HG03575 (cell line): ENCODE results near the gene TRRAP.

Experiments used
- ATAC-seq: cut with Tn5 transposase; IDR thresholded peaks from one replicate; pipeline ENCODE4 v1.9.1; 2021; ENCODE audit not compliant: unreplicated experiment, insufficient number of reproducible peaks, low FRiP score; ENCODE audit errors: extremely low read depth

Gene TRRAP

GRCh38 chr7:98933321-98933720 is 55.0 kb downstream of the TRRAP start:
- ATAC-seq, result no peak

- ATAC-seq, result no peak
Measured at GRCh38 chr7:98934267-98934666, 55.9 kb downstream of the TRRAP start.

- no peak for ATAC-seq
Measured at GRCh38 chr7:98935811-98936210, 57.5 kb downstream of the TRRAP start.

DNA sequence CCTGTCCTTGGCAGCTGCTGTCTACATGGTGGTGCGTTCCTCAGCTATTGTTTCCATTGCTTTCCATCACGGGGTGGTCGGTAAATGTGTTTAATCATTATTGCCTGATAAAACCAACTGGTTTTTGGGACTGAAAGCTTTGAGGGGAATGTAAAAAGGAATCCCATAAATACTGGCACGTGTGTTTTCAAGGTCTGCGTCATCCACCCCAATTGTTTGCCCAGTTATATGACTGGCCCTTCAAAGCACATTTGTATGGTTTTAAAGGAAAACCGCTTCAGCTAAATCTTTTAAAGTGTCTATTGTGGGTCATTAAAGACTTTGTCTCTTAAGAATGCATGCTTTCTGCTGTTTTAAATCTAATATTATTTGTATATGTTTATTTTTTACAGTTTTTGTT is 65.0 kb downstream of the TRRAP start:
- no peak for ATAC-seq

- ATAC-seq, result no peak
Measured at GRCh38 chr7:98944386-98944785, 66.1 kb downstream of the TRRAP start.

GRCh38 chr7:98945852-98946251 is 67.5 kb downstream of the TRRAP start:
- ATAC-seq, result no peak

DNA sequence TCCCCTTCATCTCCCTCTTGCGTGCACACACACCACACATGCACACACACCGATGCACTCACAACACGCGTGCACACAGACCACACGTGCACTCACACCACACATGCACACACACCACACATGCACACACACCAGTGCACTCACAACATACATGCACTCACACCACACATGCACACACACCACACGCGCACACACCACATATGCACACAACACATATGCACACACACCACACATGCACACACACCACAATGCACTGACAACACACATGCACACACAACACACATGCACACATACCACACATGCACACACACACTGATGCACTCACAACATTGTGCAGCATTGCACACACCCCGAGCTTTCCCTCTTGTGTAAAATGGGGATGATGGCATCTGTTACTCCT is 68.1 kb downstream of the TRRAP start:
- no peak for ATAC-seq

GRCh38 chr7:98949336-98950044 is 71.2 kb downstream of the TRRAP start:
- ATAC-seq, result no peak

DNA sequence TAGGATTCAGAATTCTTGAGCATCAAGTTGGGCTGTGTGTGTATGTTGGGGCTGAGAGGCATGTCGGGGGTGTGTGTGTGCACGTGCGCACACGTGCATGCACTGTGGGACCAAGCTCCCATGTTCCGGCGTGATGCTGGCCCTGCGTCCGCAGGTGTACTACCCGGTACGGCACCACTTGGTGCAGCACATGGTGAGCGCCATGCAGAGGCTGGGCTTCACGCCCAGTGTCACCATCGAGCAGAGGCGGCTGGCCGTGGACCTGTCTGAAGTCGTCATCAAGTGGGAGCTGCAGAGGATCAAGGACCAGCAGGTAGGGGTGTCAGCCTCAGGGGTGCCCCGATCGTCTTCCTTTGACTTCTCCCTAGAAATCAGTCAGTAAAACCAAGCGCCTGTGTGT is 77.7 kb downstream of the TRRAP start:
- no peak for ATAC-seq

DNA sequence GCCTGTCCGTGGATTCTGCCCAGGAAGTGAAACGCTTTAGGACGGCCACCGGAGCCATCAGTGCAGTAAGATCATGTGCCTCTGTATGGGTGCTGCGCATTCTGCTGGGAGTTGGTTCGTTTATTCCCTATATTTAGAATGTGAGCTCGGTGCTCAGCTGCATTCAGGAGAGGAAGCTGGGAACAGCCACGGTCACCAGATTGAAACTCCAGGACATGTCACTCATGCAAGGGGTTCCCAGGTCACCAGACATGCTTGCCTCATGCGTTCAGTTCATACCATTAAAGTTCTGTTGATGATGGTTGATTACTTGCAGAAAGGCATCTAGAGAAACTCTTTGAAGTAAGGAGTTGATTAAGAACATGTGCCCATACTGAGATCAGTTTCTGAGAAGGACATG is 78.1 kb downstream of the TRRAP start:
- no peak for ATAC-seq

- ATAC-seq, result no peak
Measured at GRCh38 chr7:98956937-98957336, 78.6 kb downstream of the TRRAP start.

GRCh38 chr7:98957766-98958165 is 79.4 kb downstream of the TRRAP start:
- no peak for ATAC-seq

GRCh38 chr7:98958968-98959367 is 80.6 kb downstream of the TRRAP start:
- no peak for ATAC-seq

DNA sequence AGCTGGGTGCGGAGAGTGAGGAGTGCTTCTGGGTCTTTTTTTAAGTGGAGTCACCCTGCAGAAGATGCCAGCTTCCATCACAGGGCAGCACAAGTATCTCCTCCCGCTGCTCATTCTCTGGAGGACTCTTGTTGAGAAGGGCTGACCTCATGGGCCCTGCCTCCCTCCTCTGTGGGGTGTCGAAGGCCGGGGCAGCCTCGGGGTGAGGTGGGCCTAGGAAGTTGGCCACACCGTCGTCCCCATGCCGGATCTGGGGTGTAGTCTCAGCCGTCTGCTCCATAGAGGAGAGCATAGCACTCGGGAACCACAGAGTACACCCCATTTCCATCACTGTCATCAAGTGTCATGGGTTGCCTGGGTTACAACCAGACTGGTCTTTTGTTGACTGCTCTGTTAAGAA is 85.0 kb downstream of the TRRAP start:
- no peak for ATAC-seq

GRCh38 chr7:98964596-98964995 is 86.3 kb downstream of the TRRAP start:
- ATAC-seq, result no peak

GRCh38 chr7:98968621-98969020 is 90.3 kb downstream of the TRRAP start:
- ATAC-seq, result no peak

DNA sequence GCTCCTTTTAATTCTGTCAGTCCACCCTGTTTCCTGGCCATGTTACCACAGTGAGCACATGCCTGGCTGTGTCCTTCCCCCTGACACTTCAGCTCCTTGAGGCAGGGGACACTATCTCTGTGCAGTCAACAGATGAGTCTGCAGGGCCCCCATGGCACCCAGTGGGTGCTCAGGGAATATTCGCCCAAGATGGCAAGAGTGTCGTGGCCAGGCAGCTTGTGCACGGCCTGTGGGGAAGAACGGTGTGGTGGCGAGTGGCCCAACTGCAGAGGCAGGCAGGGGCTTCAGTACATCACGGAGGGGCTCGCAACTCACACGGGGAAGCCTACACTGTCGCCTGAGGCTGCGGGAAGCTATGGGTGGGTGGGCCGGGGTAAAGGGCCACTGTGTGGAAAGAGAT is 91.1 kb downstream of the TRRAP start:
- no peak for ATAC-seq

DNA sequence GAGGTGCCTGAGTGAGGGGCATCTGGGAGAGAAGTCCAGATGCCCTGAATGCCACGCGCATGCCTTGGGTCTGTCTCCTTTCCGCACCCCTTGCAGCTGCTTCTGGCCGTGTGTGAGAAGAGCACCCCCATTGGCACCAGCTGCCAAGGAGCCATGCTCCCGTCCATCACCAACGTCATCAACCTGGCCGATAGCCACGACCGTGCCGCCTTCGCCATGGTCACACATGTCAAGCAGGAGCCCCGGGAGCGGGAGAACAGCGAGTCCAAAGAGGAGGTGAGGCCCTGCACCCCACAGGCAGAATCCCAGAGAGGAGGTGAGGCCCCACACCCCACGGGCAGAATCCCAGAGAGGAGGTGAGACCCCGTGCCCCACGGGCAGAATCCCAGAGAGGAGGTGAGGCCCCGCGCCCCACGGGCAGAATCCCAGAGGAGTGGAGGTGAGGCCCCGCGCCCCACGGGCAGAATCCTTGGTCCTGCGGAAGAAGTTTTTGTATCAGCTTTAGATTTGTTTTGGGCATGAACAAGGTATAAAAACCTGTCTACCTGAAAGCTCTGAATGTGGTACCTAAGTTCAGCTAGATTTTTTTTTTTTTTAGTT is 91.8 kb downstream of the TRRAP start:
- no peak for ATAC-seq

DNA sequence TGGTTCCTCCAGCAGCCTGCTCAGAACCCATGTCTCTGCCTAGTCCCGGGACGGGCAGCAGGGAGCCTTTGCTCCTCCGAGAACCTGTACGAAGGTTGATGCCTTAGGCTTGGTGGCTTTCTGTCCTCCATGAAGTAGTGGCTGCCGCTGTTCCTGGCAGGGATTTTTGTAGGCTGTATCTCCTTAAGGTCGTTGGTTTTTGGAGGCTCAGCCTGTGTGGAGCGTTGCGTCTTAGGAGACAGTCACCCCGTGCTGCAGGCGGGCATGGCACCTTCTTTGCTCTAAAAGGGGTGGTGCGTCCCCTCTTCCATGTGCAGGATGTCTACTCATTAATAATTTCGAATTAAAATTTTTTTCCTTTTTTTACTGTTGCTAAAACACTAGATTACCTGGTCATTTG is 92.5 kb downstream of the TRRAP start:
- ATAC-seq, result no peak

DNA sequence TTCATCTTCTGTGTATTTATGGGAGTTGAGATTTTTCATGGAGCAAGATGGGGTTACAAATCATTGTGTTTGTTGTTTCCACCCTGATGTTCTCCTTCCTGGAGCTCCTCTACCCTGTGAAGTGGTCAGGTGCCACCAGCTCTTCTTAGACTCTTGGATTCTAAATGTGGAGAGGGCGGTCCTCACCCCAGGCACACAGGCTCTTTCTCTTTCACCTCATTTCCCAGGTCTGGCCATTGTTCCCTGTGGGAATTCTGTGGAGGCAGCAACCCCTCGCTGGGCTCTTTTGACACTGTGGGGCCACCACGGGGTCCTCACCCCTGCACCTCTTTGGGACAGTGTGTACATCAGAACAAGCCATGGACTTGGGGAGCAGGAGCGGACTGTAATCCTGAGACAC is 95.9 kb downstream of the TRRAP start:
- ATAC-seq, result no peak
